Right lobe of liver (tissue), 6 donors: ENCODE data around the gene PPM1K. TPM values are rescaled to one million over a fixed set of nuclear protein-coding genes. Genes with fewer than 3 reads are reported as not detected.
"Not testable (repeated sequence)": the region's sequence is repeated elsewhere in the genome, so short reads cannot be mapped to it uniquely, and the experiment has no call there.

Source experiments
- ATAC-seq, 4 donors: fragments of 200-7000 bp; cut with Tn5 transposase; one replicate each; pipeline ENCODE4 v1.9.1; 2020; ENCODE audit warnings: mild to moderate bottlenecking in 4 of 4, moderate library complexity in 4 of 4
- DNase-seq, 3 donors: peaks; one replicate each; pipeline ENCODE4 v3.0.0-alpha.2; 2020
- H3K27ac ChIP-seq, 3 donors: fragments of 200-600 bp; one replicate each; pipeline ENCODE4 v1.8.0; 2022
- H3K27me3 ChIP-seq, 2 donors: fragments of 200-600 bp; one replicate each; pipeline ENCODE4 v1.8.0; 2022
- H3K36me3 ChIP-seq, 4 donors: fragments of 200-600 bp; sonication (generic) in 1 of 4; one replicate each; pipeline versions ENCODE4 v1.5.1 to v1.8.0; 2017 to 2022; ENCODE audit warnings: control low read depth in 1 of 4
- H3K4me1 ChIP-seq, 4 donors: fragments of 200-600 bp; sonication (generic) in 1 of 4; one replicate each; pipeline versions ENCODE4 v1.5.1 to v1.8.0; 2017 to 2022; ENCODE audit warnings: control low read depth in 1 of 4
- H3K4me3 ChIP-seq, 3 donors: fragments of 200-600 bp; one replicate each; pipeline ENCODE4 v1.8.0; 2022
- H3K9me3 ChIP-seq, 4 donors: fragments of 200-600 bp; sonication (generic) in 1 of 4; one replicate each; pipeline versions ENCODE4 v1.5.1 to v1.8.0; 2017 to 2022; ENCODE audit warnings: control low read depth in 1 of 4
- CTCF ChIP-seq, 4 donors: fragments of 200-600 bp in 3 of 4; fragments of 450-650 bp in 1 of 4; IDR thresholded peaks; one replicate each; pipeline versions ENCODE4 v1.5.1 to v1.8.0; 2016 to 2022; ENCODE audit warnings: antibody characterized with exemption in 4 of 4, mild to moderate bottlenecking in 2 of 4
- POLR2A ChIP-seq: fragments of 450-650 bp; IDR thresholded peaks from one replicate; pipeline ENCODE4 v1.6.1; 2017; ENCODE audit warnings: antibody characterized with exemption, mild to moderate bottlenecking
- WGBS: methylation state at CpG from one replicate; pipeline ENCODE4 v1.1.6; 2018; ENCODE audit warnings: low coverage, low lambda C conversion rate; ENCODE audit not compliant: insufficient coverage; ENCODE audit errors: missing lambda C conversion rate; 5-methylcytosine and 5-hydroxymethylcytosine counted together
- intact Hi-C, 2 donors: fragments of 100-400 bp; cut with DNase I; formaldehyde crosslinking; loops; one replicate each; pipeline versions ENCODE4 v1.11.2 to v1.14.1; 2022
- total RNA-seq, 6 experiments: library from RNA; depleted of rRNA in 2 of 6; stranded (reverse); fragments of >200 nt in 2 of 6; fragmentation: NEBNext Ultra II Directional in 3 of 6; extraction: Animal tissue kit (Norgen Biotek cat#: 25700) in 3 of 6; gene quantifications; one replicate each; pipeline versions ENCODE4 v1.1.0 to v1.2.4, GENCODE V29; 2016 to 2023
- donor health status: DM: no; HTN: yes; CAD: no.
- donor health status: DM: no; HTN: no; CAD: no.
- donor health status: DM: no; HTN: no; CAD: no.
- donor health status: DM: no; HTN: yes; CAD: no.
- donor health status: DM: no; HTN: yes; CAD: no.

Gene PPM1K
- total RNA-seq, 6 experiments from 2014 or later: 3.8 to 15.7 (median 7.9) TPM

GRCh38 chr4:88320224-88320779 is 35.9 kb upstream of the PPM1K start:
- H3K27me3 ChIP-seq: no peaks in the 10 kb centered on the region
- H3K4me1 ChIP-seq: no peaks in the 10 kb centered on the region
- no peaks in the 10 kb centered on the region for H3K36me3 ChIP-seq
- intact Hi-C loops: no loop called here
- no peak for ATAC-seq
- DNase-seq: no peak
- no peaks in the 10 kb centered on the region for H3K9me3 ChIP-seq
- H3K4me3 ChIP-seq: no peak overlapping the region
- H3K27ac ChIP-seq: no peak overlapping the region
- TF ChIP-seq CTCF (IDR thresholded peaks at IDR 0.05) (no peak), POLR2A (no peak)
- 82% methylated on average over 1 of the region's 1 CpG for WGBS

- ATAC-seq: no peak
- TF ChIP-seq CTCF (IDR thresholded peaks at IDR 0.05) (no peak), POLR2A (no peak)
- Histone ChIP-seq H3K4me3 (no peak overlapping the region), H3K36me3 (no peaks in the 10 kb centered on the region), H3K9me3 (no peaks in the 10 kb centered on the region), H3K27me3 (no peaks in the 10 kb centered on the region), H3K4me1 (no peaks in the 10 kb centered on the region), H3K27ac (no peak overlapping the region)
- WGBS: 87% methylated on average over 3 of the region's 3 CpGs
- intact Hi-C loops: no loop called here
- DNase-seq: no peak
Measured at GRCh38 chr4:88318751-88319350, 34.5 kb upstream of the PPM1K start.

- H3K36me3 ChIP-seq: no peaks in the 10 kb centered on the region
- no peaks in the 10 kb centered on the region for H3K27me3 ChIP-seq
- ATAC-seq (no peak), DNase-seq (no peak)
- no peak overlapping the region for H3K4me3 ChIP-seq
- WGBS: 55% methylated on average over 5 of the region's 5 CpGs
- TF ChIP-seq POLR2A: no peak
- no peak for TF ChIP-seq CTCF (IDR thresholded peaks at IDR 0.05)
- no peaks in the 10 kb centered on the region for H3K9me3 ChIP-seq
- intact Hi-C loops: no loop called here
- no peak overlapping the region for H3K27ac ChIP-seq
- no peaks in the 10 kb centered on the region for H3K4me1 ChIP-seq
Measured at GRCh38 chr4:88315460-88316017, 31.2 kb upstream of the PPM1K start.

- DNase-seq, intact Hi-C loops, ATAC-seq, H3K27me3 ChIP-seq, H3K4me3 ChIP-seq, H3K27ac ChIP-seq, H3K4me1 ChIP-seq, H3K36me3 ChIP-seq, H3K9me3 ChIP-seq: not testable (repeated sequence)
- no CpG with 5 or more reads among the region's 23 CpGs for WGBS
Measured at GRCh38 chr4:88313088-88313624, 28.8 kb upstream of the PPM1K start.

- Histone ChIP-seq H3K36me3 (no peaks in the 10 kb centered on the region), H3K27ac (no peak overlapping the region), H3K27me3 (no peaks in the 10 kb centered on the region), H3K9me3 (no peaks in the 10 kb centered on the region), H3K4me1 (no peaks in the 10 kb centered on the region), H3K4me3 (no peak overlapping the region)
- ATAC-seq (no peak), DNase-seq (no peak)
- TF ChIP-seq CTCF (IDR thresholded peaks at IDR 0.05): no peak
- no peak for TF ChIP-seq POLR2A
- intact Hi-C loops: no loop called here
- WGBS: 21% methylated on average over 1 of the region's 1 CpG
Measured at GRCh38 chr4:88308587-88308986, 24.2 kb upstream of the PPM1K start.
